ENCODE data around the gene KRTAP10-1. TPM values are rescaled to one million over a fixed set of nuclear protein-coding genes. Genes with fewer than 3 reads are reported as not detected.

The KRTAP10-1 gene
- total RNA-seq, 1 experiment from 2014 or later: not detected

DNA sequence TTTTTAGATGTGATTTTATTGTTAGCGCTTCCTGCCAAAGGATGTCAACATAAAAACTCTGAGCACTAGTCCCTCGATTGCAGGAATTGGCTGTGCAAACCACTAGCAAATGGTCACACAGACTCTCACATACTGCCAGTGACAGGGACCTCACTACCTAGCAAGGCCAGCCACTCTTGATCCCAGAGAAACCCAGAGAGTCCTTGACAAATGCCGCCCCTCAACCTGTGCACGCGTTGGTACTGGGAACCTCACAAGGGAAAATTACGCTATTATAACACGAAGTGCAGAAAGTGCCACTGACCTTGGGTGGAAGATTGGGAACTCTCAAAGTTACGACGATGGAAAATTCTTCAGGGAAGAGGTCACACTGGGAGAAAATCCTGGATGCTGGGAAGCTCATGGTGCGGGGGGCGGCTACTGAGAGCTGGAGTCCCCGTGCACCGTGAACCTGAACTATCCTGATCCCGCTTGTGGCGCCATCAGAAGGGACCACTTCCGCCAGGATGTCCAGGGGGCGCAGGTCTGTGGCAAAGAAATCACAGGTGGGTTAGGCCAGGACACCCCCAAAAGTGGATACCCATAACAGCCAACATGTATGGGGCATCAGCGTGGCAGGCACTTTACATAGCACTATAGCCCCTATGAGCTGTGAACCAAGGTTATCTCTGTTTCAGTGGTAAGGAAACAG lies 27.6 kb upstream of the KRTAP10-1 start:
- no peaks in the 10 kb centered on the region for H3K36me3 ChIP-seq (ENCODE audit: control insufficient read depth, insufficient read depth, low read length)
- H3K4me3 ChIP-seq (ENCODE audit: low read depth, low read length): no peak overlapping the region
- Mint-ChIP-seq H3K36me3 (ENCODE audit: insufficient read depth, unreplicated experiment) (no peaks in the 10 kb centered on the region), H3K4me3 (ENCODE audit: unreplicated experiment) (no peak overlapping the region), H3K4me1 (ENCODE audit: low read depth, unreplicated experiment) (no peaks in the 10 kb centered on the region), H3K9me3 (ENCODE audit: unreplicated experiment) (peaks cover 26% of the 10 kb centered on the region), H3K27me3 (ENCODE audit: insufficient read depth, unreplicated experiment) (peaks cover 13% of the 10 kb centered on the region), H3K27ac (ENCODE audit: unreplicated experiment) (no peak overlapping the region)
- peaks cover 16% of the 10 kb centered on the region; the same call in 1 of the 2 replicates for H3K9me3 ChIP-seq
- H3K27me3 ChIP-seq (replicated peaks; ENCODE audit: control insufficient read depth, insufficient read depth, low read length): no peaks in the 10 kb centered on the region
- POLR2A ChIA-PET: no interaction called here
- H3K4me1 ChIP-seq: no peaks in the 10 kb centered on the region
- TF ChIP-seq, protein P1, sequence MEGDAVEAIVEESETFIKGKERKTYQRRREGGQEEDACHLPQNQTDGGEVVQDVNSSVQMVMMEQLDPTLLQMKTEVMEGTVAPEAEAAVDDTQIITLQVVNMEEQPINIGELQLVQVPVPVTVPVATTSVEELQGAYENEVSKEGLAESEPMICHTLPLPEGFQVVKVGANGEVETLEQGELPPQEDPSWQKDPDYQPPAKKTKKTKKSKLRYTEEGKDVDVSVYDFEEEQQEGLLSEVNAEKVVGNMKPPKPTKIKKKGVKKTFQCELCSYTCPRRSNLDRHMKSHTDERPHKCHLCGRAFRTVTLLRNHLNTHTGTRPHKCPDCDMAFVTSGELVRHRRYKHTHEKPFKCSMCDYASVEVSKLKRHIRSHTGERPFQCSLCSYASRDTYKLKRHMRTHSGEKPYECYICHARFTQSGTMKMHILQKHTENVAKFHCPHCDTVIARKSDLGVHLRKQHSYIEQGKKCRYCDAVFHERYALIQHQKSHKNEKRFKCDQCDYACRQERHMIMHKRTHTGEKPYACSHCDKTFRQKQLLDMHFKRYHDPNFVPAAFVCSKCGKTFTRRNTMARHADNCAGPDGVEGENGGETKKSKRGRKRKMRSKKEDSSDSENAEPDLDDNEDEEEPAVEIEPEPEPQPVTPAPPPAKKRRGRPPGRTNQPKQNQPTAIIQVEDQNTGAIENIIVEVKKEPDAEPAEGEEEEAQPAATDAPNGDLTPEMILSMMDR (IDR thresholded peaks at IDR 0.05; ENCODE audit: insufficient read depth in 1 of 2, low read depth in 1 of 2, low read length in 1 of 2, severe bottlenecking in 1 of 2, unreplicated experiment in 1 of 2): no peak
- BruUV-seq (replicated peaks): no TSS peak
- intact Hi-C loops (cut with micrococcal nuclease; ENCODE audit: unreplicated experiment): no loop called here
- DNase-seq: no peak
- CTCF ChIA-PET: no interaction called here

DNA sequence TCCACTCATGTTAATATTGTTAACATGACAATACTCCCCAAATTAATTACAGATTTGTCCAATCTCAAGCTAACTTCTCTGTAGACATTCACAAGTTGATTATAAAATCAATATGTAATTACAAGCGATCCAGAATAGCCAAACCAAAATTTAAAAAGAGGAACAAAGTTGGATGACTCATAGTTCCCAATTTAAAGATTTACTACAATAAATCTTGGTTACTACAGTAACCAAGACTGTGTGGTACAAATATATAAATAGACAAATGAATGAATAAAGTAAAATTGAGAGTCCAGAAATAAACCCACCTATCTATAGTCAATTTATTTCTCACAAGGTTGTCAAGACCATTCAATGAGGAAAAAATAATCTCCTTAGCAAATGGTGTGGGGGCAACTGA lies 26.4 kb upstream of the KRTAP10-1 start:
- no peak for DNase-seq
- Mint-ChIP-seq H3K9me3 (ENCODE audit: unreplicated experiment) (peaks cover 14% of the 10 kb centered on the region), H3K36me3 (ENCODE audit: insufficient read depth, unreplicated experiment) (no peaks in the 10 kb centered on the region), H3K4me1 (ENCODE audit: low read depth, unreplicated experiment) (no peaks in the 10 kb centered on the region), H3K27me3 (ENCODE audit: insufficient read depth, unreplicated experiment) (peaks cover 13% of the 10 kb centered on the region), H3K27ac (ENCODE audit: unreplicated experiment) (no peak overlapping the region), H3K4me3 (ENCODE audit: unreplicated experiment) (no peak overlapping the region)
- Histone ChIP-seq H3K4me3 (ENCODE audit: low read depth, low read length) (no peak overlapping the region), H3K4me1 (no peaks in the 10 kb centered on the region), H3K9me3 (peaks cover 16% of the 10 kb centered on the region; the same call in 1 of the 2 replicates), H3K36me3 (ENCODE audit: control insufficient read depth, insufficient read depth, low read length) (no peaks in the 10 kb centered on the region), H3K27me3 (replicated peaks; ENCODE audit: control insufficient read depth, insufficient read depth, low read length) (no peaks in the 10 kb centered on the region)
- TF ChIP-seq, protein P1 (IDR thresholded peaks at IDR 0.05; ENCODE audit: insufficient read depth in 1 of 2, low read depth in 1 of 2, low read length in 1 of 2, severe bottlenecking in 1 of 2, unreplicated experiment in 1 of 2): no peak
- BruUV-seq (replicated peaks): no TSS peak
- intact Hi-C loops (cut with micrococcal nuclease; ENCODE audit: unreplicated experiment): no loop called here
- CTCF ChIA-PET: no interaction called here
- POLR2A ChIA-PET: no interaction called here

DNA sequence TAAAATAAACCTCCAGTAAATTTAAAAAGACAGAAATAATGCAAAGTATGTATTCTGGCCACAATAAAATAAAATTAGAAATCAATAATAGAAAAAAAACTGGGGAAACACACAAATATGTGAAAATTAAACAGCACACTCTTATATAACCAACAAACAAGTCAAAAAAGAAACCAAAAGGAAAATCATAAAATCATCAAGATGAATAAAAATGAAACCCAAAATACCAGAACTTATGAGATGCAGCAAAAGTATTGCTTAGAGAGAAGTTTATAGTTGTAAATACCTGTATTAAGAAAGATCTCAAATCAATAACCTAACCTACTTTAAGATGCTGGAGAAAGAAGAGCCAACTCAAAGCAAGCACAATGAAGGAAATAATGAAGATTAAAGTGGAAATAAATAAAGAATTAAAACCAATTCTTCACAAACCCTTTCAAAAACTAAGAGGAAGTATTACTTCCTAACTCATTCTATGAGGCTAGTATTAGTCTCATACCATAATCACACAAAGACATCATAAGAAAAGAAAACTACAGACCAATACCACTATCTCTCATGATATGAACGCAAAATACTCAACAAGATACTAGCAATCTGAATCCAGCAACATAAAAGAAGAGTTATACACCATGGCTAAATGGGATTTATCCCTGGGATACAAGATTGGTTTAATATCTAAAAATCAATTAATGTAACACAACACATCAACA lies 25.0 kb upstream of the KRTAP10-1 start:
- CTCF ChIA-PET: no interaction called here
- TF ChIP-seq, protein P1 (IDR thresholded peaks at IDR 0.05; ENCODE audit: insufficient read depth in 1 of 2, low read depth in 1 of 2, low read length in 1 of 2, severe bottlenecking in 1 of 2, unreplicated experiment in 1 of 2): no peak
- POLR2A ChIA-PET: no interaction called here
- intact Hi-C loops (cut with micrococcal nuclease; ENCODE audit: unreplicated experiment): no loop called here
- DNase-seq: no peak
- H3K36me3 Mint-ChIP-seq (ENCODE audit: insufficient read depth, unreplicated experiment): no peaks in the 10 kb centered on the region
- H3K9me3 ChIP-seq: 0 out of 2 replicates have a peak, but pooled peaks cover 8% of the 10 kb centered on the region
- BruUV-seq (replicated peaks): no TSS peak
- H3K4me3 Mint-ChIP-seq (ENCODE audit: unreplicated experiment): no peak overlapping the region
- peaks cover 17% of the 10 kb centered on the region for H3K27me3 Mint-ChIP-seq (ENCODE audit: insufficient read depth, unreplicated experiment)
- peaks cover under 1% of the 10 kb centered on the region for H3K9me3 Mint-ChIP-seq (ENCODE audit: unreplicated experiment)
- H3K4me1 Mint-ChIP-seq (ENCODE audit: low read depth, unreplicated experiment): no peaks in the 10 kb centered on the region
- H3K27me3 ChIP-seq (replicated peaks; ENCODE audit: control insufficient read depth, insufficient read depth, low read length): no peaks in the 10 kb centered on the region
- H3K36me3 ChIP-seq (ENCODE audit: control insufficient read depth, insufficient read depth, low read length): no peaks in the 10 kb centered on the region
- H3K4me1 ChIP-seq: no peaks in the 10 kb centered on the region
- H3K27ac Mint-ChIP-seq (ENCODE audit: unreplicated experiment): no peak overlapping the region
- no peak overlapping the region for H3K4me3 ChIP-seq (ENCODE audit: low read depth, low read length)
